Measurements from ENCODE around the gene PTPRK.
A peak's percentile ranks its signal among the peaks of the same experiment; 100 is the strongest.

Gene PTPRK

GRCh38 chr6:128515550-128516513 lies 4.6 kb downstream of the PTPRK start:
- H3K27ac ChIP-seq: no peak overlapping the region
- no peak for TF ChIP-seq CTCF (IDR thresholded peaks at IDR 0.05)
- TF ChIP-seq ZFX (IDR thresholded peaks at IDR 0.05; ENCODE audit: borderline replicate concordance): no peak

GRCh38 chr6:128513878-128514277 lies 6.5 kb downstream of the PTPRK start:
- no peak for TF ChIP-seq ZFX (IDR thresholded peaks at IDR 0.05; ENCODE audit: borderline replicate concordance)
- no peak for TF ChIP-seq CTCF (IDR thresholded peaks at IDR 0.05)
- no peak overlapping the region for H3K27ac ChIP-seq

GRCh38 chr6:128512296-128512695 lies 8.1 kb downstream of the PTPRK start:
- TF ChIP-seq ZFX (IDR thresholded peaks at IDR 0.05; ENCODE audit: borderline replicate concordance) (no peak), CTCF (IDR thresholded peaks at IDR 0.05) (no peak)
- H3K27ac ChIP-seq: no peak overlapping the region

GRCh38 chr6:128511506-128511905 lies 8.9 kb downstream of the PTPRK start:
- TF ChIP-seq ZFX (IDR thresholded peaks at IDR 0.05; ENCODE audit: borderline replicate concordance) (no peak), CTCF (IDR thresholded peaks at IDR 0.05) (no peak)
- no peak overlapping the region for H3K27ac ChIP-seq

GRCh38 chr6:128509709-128510108 lies 10.7 kb downstream of the PTPRK start:
- TF ChIP-seq ZFX (IDR thresholded peaks at IDR 0.05; ENCODE audit: borderline replicate concordance): no peak
- H3K27ac ChIP-seq: no peak overlapping the region

GRCh38 chr6:128508588-128509296 lies 11.7 kb downstream of the PTPRK start:
- TF ChIP-seq CTCF (IDR thresholded peaks at IDR 0.05): no peak
- no peak for TF ChIP-seq ZFX (IDR thresholded peaks at IDR 0.05; ENCODE audit: borderline replicate concordance)
- no peak overlapping the region for H3K27ac ChIP-seq

GRCh38 chr6:128507337-128508310 lies 12.8 kb downstream of the PTPRK start:
- peak overlapping the region; percentile 12; the same call in 1 of the 2 replicates for H3K27ac ChIP-seq
- TF ChIP-seq CTCF (IDR thresholded peaks at IDR 0.05) (no peak), ZFX (IDR thresholded peaks at IDR 0.05; ENCODE audit: borderline replicate concordance) (no peak)

All from 22Rv1 (cell line).